ENCODE data around the gene DNPH1.
A peak's percentile ranks its signal among the peaks of the same experiment; 100 is the strongest.

The DNPH1 gene

GRCh38 chr6:43207286-43207685, 22.0 kb downstream of the DNPH1 start:
- DNase-seq, result no peak

- no peak for DNase-seq
Measured at GRCh38 chr6:43205849-43206248, 23.4 kb downstream of the DNPH1 start.

DNA sequence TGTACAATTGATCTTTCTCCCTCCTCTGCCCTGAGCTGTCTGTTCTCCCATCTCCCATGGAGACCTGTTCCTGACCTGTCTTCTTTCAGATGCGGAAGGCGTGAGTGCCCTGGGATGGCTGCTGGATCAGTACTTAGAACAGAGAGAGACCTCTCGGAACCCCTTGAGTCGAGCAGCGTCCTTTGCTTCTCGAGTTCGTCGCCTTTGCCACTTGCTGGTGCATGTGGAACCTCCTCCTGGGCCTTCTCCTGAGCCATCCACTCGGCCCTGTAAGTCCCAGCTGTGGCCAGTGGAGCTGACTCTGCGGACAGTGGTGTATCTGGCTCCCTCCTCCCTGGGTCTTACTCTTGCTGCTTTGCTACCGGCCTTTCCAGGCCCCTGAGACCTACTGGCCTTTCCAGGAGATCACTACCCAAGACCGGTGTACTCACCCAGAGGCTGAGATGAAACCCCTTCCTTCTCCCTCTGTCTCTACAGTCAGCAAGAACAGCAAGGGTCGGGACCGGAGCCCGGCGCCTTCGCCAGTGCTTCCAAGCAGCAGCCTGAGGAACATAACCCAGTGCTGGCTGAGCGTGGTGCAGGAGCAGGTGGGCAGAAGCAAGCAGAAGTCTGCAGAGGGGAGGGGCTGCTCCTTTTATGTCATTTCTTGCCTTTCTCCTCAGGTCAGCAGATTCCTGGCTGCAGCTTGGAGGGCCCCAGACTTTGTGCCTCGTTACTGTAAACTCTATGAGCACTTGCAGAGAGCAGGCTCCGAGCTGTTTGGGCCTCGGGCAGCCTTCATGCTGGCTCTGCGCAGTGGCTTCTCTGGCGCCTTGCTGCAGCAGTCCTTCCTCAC, 24.8 kb downstream of the DNPH1 start:
- no peak for DNase-seq

DNA sequence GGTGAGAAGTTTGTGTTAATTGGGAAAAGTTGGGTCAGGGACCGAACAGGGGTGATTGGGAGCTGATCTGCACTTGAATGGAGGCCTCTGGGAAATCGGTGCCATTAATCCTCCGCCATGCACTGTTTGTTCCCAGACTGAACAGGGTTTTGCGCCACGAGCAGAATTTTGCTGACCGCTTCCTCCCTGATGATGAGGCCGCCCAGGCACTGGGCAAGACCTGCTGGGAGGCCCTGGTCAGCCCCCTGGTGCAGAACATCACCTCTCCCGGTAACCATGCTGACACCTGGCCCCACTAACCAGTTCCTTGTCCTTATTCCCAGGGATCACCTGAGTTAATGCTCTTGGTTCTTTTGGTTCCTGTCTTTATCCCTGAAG, 25.6 kb downstream of the DNPH1 start:
- no peak for DNase-seq

DNA sequence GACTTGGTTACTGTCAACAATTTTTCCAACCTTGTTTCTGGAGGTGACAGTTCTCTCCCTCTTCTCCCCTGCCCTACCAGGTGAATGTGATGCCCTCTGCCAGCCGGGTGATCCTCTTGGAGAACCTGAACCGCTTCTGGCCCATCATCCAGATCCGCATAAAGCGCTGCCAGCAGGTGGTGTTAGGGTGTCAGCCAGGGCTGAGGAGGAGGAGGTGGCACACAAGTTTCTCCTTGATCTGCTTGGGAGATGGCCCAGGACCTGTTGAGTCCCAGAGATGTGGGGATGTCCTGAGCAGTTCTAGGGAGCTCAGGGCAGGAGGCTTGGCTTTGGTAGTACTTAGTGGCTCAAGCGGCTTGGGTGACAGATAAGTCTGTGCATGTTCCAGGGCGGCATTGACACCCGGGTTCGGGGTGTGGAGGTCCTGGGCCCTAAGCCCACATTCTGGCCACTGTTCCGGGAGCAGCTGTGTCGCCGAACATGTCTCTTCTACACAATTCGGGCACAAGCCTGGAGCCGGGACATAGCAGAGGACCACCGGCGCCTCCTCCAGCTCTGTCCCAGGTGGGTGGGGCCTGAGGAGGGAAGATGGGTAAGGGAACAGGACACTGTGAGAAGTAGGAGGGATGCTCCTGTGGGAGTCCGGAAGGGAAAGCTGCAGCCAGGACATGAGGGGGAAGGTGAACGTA, 26.1 kb downstream of the DNPH1 start:
- DNase-seq, result no peak

- no peak for DNase-seq
Measured at GRCh38 chr6:43202451-43202850, 26.8 kb downstream of the DNPH1 start.

GRCh38 chr6:43200541-43200940, 28.7 kb downstream of the DNPH1 start:
- DNase-seq, result no peak

- DNase-seq, result no peak
Measured at GRCh38 chr6:43199912-43200311, 29.4 kb downstream of the DNPH1 start.

DNA sequence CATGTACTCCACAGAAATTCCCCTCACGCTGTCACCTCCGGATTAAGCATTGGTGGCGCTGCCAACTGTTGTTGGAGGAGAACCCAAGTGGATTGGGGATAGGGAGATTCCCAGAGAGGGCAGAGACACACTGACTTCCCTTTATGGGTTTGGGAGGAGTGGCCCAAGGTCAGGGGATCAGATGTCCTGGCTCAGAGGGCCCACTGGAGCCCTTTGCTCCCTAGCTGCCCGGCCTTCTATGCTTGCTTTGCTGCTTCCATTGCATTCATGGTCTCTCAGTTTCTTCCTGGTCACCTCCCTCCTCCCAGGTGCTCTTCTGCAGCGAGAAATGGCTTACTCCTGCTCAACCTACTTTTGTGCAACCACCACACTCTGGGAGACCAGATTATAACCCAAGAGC, 32.9 kb downstream of the DNPH1 start:
- DNase-seq, result no peak

GRCh38 chr6:43193929-43194328, 35.4 kb downstream of the DNPH1 start:
- no peak for DNase-seq

GRCh38 chr6:43192911-43193310, 36.4 kb downstream of the DNPH1 start:
- DNase-seq, result no peak

DNA sequence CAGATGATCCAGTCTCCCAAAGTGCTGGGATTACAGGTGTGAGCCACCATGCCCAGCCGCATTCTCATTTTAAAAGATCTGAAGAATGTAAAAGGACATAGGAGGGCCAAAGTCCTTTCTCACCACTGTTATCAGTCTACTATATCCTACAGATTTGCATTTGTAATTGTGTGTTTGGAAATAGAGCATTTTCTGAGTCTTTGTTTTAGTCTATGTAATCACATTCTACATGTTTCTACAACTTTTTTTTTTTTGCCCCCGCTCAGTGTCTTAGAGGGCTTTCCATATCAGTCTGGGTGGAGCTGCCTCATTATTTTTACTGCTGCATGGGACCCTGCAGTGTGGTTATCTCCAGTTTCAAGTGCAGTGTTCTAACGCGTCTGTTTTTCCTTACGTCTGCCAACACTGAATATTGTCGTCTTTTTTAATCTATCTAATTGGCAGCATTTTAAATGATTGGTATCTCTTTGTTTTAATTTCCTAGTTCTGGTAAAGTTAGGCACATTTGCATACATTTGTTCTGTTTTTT, 39.4 kb downstream of the DNPH1 start:
- no peak for DNase-seq

DNA sequence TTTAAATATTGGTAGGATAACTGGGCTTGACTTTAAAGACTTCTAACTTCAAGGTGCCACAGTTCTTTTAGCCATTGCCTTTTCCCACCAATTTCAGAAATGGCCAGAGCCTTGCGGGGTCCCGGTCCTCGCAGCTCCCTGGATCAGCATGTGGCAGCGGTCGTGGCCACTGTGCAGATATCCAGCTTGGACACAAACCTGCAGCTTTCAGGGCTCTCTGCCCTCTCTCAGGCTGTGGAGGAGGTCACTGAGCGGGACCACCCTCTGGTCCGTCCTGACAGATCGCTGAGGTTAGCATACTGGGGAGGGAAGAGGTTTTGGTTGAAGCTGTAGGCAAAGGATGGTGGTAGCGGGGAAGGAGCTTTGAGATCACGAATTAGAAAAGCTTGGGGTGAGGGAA, 40.9 kb downstream of the DNPH1 start:
- no peak for DNase-seq

- no peak for DNase-seq
Measured at GRCh38 chr6:43187821-43188220, 41.5 kb downstream of the DNPH1 start.

DNA sequence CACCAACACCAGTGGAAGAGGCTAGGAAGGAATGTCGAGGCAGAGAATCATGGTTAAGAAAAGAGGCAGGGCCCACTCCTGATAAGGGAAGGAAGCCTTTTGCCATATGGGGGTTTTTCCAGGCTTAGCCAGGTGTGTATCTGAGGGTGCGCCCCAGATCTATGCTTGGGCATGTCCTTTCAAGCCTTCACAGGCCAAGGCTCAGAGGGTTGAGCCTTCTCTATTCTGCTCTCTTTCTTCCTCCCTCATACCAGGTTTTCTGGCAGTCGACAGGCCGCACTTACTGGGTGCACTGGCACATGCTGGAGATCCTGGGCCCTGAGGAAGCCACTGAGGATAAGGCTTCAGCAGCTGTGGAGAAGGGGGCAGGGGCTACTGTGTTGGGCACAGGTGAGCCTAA, 42.6 kb downstream of the DNPH1 start:
- no peak for DNase-seq

DNA sequence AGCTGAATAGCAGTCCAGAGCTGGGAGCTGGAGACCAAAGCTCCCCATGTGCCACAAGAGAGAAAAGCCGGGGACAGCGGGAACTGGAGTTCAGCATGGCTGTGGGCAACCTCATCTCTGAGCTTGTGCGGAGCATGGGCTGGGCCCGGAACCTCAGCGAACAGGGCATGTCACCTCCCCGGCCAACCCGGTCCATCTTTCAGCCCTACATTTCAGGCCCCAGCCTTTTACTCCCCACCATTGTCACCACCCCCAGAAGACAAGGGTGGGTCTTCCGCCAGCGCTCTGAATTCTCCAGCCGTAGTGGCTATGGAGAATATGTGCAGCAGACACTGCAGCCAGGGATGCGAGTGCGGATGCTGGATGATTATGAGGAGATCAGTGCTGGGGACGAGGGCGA, 43.3 kb downstream of the DNPH1 start:
- no peak for DNase-seq

GRCh38 chr6:43185391-43185985, 43.8 kb downstream of the DNPH1 start:
- no peak for DNase-seq

- DNase-seq, result no peak
Measured at GRCh38 chr6:43184268-43184985, 44.9 kb downstream of the DNPH1 start.

DNA sequence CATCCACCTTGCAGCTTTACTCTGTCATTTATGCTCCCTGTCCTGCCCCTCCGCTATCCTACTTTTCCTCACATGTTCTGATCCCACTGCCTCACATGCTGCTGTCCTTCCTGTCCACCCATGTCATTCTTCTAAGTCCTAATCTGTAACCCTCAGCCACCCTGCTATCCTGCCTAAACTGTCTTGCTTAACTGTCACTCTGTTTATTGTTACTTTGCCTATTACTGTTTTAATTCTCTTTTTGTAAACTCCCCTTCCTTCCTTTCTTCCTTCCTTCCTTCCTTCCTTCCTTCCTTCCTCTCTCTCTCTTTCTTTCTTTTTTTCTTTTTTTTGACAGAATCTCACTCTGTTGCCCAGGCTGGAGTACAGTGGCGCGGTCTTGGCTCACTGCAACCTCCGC, 45.8 kb downstream of the DNPH1 start:
- DNase-seq, result no peak

DNA sequence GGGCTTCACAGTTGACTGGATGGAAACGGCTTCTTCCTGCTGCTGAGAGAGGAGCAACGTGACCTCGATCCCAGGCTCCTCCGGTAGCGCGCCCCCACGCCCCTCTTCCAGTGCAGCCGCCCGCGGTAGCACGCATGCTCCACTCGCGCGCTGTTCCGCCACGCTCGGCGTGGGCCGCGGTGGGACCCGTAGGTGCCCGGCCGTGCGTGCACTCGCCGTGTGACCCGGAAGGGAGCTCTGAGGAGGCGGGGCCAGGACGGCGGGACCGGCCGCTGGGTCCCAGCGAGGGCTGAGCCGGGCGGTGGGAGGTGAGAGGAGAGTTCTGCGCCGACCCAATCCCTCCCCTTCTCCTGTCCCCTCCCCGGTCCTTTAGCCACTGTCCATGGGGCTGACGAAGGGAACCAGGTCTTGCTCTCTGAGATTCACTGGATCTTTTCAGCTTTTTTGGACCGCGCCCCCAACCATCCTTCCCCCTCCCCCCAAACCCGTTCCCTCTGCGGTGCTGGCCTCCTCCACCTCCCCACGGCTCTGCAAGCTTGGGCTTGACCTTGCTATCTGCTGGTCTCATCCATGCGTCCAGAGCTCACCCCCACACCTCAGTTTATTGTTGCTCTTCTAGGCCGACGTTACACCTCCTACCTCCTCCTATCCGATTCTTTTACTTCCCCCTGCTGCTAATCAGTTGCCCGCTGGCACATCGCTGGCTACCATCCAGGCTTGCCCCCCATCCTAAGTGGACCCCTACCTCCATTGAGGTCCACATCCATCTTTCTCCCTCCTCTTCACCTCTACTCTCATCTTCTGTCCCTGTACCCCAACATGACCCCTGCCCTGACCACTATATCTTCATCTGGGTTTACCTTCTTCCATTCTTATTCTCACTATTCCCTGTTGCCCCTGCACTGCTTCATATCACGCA, 47.1 kb downstream of the DNPH1 start, which contains the start of gene CUL9:
TSS of gene CUL9 (plus strand) at position 255 of the 919 bp plus-strand sequence. CDS start 2,115 bp downstream, outside the sequence.
- DNase-seq, result peak; percentile 72

DNA sequence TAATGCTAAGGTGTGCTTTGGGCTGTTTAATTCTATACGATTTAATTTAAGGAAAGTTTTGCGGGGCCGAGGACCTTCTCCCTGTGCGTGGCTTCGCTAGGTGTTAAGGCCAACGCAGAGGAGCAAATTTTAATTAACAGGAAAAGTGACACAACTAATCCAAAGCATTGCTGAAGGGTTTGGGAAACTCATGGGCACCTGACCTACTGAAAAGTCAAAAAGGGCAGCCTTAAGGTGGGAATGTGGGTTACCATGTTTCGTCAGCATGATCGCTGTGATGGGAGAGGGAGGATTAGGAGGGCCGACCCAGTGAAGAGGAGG, 47.7 kb downstream of the DNPH1 start:
- DNase-seq, result no peak

DNA sequence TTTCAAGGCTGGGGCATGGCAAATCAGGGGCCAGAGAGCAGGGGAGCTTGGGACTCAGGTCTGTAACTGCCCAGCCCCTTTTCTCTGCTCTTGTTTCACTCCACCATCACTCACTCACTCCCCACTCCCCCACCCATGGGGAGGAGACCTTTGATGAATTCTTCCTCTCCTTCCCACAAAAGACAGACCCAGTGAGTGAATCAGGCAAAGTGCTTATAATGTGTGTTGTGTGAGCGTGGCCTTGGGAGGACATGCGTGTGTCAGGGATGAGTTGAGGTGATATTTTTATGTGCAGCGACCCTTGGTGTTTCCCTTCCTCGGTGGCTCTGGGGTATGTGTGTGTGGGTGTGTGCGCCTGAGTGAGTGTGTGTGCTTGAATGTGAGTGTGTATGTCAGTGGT, 48.3 kb downstream of the DNPH1 start:
- no peak for DNase-seq
